ENCODE data around the gene SLITRK2. TPM values are rescaled to one million over a fixed set of nuclear protein-coding genes. Genes with fewer than 3 reads are reported as not detected.

Gene SLITRK2
- total and polyA plus RNA-seq, 3 donors from 2014 or later = 0.12 to 0.75 (median 0.16) TPM

- no peaks in the 10 kb centered on the region for H3K4me1 ChIP-seq
- no peak overlapping the region for H3K4me3 ChIP-seq
- TF ChIP-seq CTCF (IDR thresholded peaks at IDR 0.05) (no peak), POLR2A (IDR thresholded peaks at IDR 0.05) (no peak)
- no peaks in the 10 kb centered on the region for H3K9me3 ChIP-seq
- H3K36me3 ChIP-seq (ENCODE audit: low read depth, missing control alignments) = no peaks in the 10 kb centered on the region
- no peaks in the 10 kb centered on the region for H3K27me3 ChIP-seq
- DNase-seq = no peak
- 77 to 88% methylated on average over 1 of the region's 1 CpG for whole genome bisulfite sequencing, 2 donors
- no peak overlapping the region for H3K27ac ChIP-seq
- intact Hi-C loops (cut with DNase I; ENCODE audit: low total_unique reads) = no loop called here
Measured at GRCh38 chrX:145813081-145813480, 4.5 kb upstream of the SLITRK2 start.

- Histone ChIP-seq H3K4me3 (no peak overlapping the region), H3K36me3 (ENCODE audit: low read depth, missing control alignments) (no peaks in the 10 kb centered on the region), H3K27me3 (no peaks in the 10 kb centered on the region), H3K9me3 (no peaks in the 10 kb centered on the region), H3K4me1 (no peaks in the 10 kb centered on the region), H3K27ac (no peak overlapping the region)
- TF ChIP-seq CTCF (IDR thresholded peaks at IDR 0.05) (no peak), POLR2A (IDR thresholded peaks at IDR 0.05) (no peak)
- no peak for DNase-seq
- intact Hi-C loops (cut with DNase I; ENCODE audit: low total_unique reads) = no loop called here
- 14 to 20% methylated on average over 17 to 20 of the region's 20 CpGs for WGBS, 2 donors
Measured at GRCh38 chrX:145816601-145817315, 871 bp upstream of the SLITRK2 start.

GRCh38 chrX:145818186-145819113 is 821 bp downstream of the SLITRK2 start:
- no peaks in the 10 kb centered on the region for H3K4me1 ChIP-seq
- H3K4me3 ChIP-seq = peak overlapping the region in 1 of 2 donors; percentile 36
- WGBS, 2 donors = 2 to 7% methylated on average over 12 to 20 of the region's 70 CpGs
- H3K9me3 ChIP-seq = no peaks in the 10 kb centered on the region
- DNase-seq = no peak
- no peak overlapping the region for H3K27ac ChIP-seq
- no peaks in the 10 kb centered on the region for H3K36me3 ChIP-seq (ENCODE audit: low read depth, missing control alignments)
- TF ChIP-seq CTCF (IDR thresholded peaks at IDR 0.05) (no peak), POLR2A (IDR thresholded peaks at IDR 0.05) (no peak)
- intact Hi-C loops (cut with DNase I; ENCODE audit: low total_unique reads) = no loop called here
- H3K27me3 ChIP-seq = no peaks in the 10 kb centered on the region

- H3K36me3 ChIP-seq (ENCODE audit: low read depth, missing control alignments) = no peaks in the 10 kb centered on the region
- H3K27ac ChIP-seq = no peak overlapping the region
- intact Hi-C loops (cut with DNase I; ENCODE audit: low total_unique reads) = no loop called here
- no peaks in the 10 kb centered on the region for H3K9me3 ChIP-seq
- H3K4me3 ChIP-seq = no peak overlapping the region
- no peak for TF ChIP-seq CTCF (IDR thresholded peaks at IDR 0.05)
- no peak for TF ChIP-seq POLR2A (IDR thresholded peaks at IDR 0.05)
- no peak for DNase-seq
- H3K4me1 ChIP-seq = no peaks in the 10 kb centered on the region
- H3K27me3 ChIP-seq = no peaks in the 10 kb centered on the region
- WGBS, 2 donors = 40 to 80% methylated on average over 1 of the region's 1 CpG
Measured at GRCh38 chrX:145820825-145821224, 3.2 kb downstream of the SLITRK2 start.
